Fibroblast of mammary gland (primary cell): ENCODE results near the gene WARS2.
A peak's percentile ranks its signal among the peaks of the same experiment; 100 is the strongest.

Source experiments
- DNase-seq: peaks from one replicate; pipeline ENCODE4 v3.0.0-alpha.2; 2010; ENCODE audit warnings: low read depth
- H3K4me3 ChIP-seq: 2 replicates; pipeline ENCODE4 v1.5.1; 2011; ENCODE audit warnings: low read depth, mild to moderate bottlenecking, low read length, moderate library complexity; ENCODE audit not compliant: control insufficient read depth
- TF ChIP-seq, protein P1 (sequence below): conservative IDR thresholded peaks from 2 replicates; pipeline ENCODE4 v1.5.1; 2011; ENCODE audit warnings: low read depth, low read length, inconsistent platforms; ENCODE audit not compliant: control insufficient read depth, insufficient read depth

WARS2 gene

DNA sequence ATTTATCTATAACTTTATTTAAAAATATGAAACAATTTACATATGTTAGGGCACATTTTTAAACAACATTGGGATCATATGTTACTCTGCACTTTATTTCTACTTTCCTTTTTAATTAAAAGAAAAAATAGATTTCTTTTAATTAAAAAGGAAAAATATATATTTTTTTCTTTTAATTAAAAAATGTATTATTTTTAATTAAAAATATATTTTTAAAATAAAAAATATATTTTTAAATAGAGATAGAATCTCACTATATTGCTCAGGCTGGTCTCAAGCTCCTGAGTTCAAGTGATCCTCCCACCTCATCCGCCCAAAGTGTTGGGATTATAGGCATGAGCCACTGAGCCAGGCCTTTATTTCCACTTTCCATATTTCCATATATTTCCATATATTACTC is 36.7 kb downstream of the WARS2 start:
- DNase-seq = no peak
- TF ChIP-seq, protein P1, sequence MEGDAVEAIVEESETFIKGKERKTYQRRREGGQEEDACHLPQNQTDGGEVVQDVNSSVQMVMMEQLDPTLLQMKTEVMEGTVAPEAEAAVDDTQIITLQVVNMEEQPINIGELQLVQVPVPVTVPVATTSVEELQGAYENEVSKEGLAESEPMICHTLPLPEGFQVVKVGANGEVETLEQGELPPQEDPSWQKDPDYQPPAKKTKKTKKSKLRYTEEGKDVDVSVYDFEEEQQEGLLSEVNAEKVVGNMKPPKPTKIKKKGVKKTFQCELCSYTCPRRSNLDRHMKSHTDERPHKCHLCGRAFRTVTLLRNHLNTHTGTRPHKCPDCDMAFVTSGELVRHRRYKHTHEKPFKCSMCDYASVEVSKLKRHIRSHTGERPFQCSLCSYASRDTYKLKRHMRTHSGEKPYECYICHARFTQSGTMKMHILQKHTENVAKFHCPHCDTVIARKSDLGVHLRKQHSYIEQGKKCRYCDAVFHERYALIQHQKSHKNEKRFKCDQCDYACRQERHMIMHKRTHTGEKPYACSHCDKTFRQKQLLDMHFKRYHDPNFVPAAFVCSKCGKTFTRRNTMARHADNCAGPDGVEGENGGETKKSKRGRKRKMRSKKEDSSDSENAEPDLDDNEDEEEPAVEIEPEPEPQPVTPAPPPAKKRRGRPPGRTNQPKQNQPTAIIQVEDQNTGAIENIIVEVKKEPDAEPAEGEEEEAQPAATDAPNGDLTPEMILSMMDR = no peak
- H3K4me3 ChIP-seq = no peak overlapping the region

DNA sequence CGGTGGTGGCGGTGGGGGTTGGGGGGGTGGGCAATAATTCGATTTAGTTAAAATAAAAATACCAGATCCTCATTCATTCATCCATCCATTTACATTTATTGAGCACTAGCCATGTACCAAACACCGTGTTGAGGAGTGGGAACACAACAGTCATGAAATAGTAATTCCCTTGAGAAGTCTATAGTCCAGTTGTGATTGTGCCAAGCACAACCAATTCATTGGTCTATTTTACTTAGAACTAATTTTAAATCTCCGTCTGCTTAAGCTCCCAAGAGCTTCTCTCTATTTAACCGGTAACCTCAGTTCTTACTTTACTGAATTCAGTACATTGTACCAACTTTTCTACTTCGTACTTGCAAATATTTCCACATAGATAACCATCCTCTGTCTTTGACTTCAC is 38.4 kb downstream of the WARS2 start:
- DNase-seq = peak; percentile 36
- TF ChIP-seq, protein P1 = no peak
- H3K4me3 ChIP-seq = no peak overlapping the region

DNA sequence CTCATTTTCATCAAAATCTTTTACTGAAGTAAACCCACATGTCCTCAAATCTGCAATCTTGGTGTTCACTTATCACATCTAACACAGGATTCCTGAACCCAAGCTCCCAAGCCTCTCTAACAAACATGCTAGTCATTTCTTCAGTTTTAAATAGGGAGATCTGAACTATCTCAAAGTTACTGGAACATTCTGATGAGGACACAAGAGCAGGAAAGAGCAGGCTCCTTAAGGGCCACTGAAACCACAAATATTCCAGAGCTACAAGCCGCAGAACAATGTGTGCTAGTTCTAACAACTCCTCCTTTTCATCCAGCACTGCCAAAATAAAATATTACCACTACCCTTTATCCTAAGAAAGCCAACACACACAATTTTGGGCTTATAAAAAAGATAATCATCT is 38.9 kb downstream of the WARS2 start:
- peak; percentile 94 for DNase-seq
- H3K4me3 ChIP-seq = no peak overlapping the region
- TF ChIP-seq, protein P1 = no peak

DNA sequence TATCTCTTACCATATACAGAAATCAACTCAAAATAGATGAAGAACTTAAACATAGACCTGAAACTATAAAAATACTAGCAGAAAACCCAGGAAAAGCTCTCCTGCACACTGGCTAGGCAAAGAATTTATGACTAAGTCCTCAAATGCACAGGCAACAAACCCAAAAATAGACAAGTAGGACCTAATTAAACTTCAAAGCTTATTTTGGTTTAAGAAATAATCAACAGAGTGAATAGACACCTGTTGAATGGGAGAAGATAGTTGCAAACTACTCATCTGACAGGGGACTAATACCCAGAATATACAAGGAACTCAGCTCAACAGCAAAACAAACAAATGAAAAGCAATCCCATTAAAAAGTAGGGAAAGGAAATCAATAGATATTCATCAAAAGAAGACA is 40.7 kb downstream of the WARS2 start:
- H3K4me3 ChIP-seq = no peak overlapping the region
- TF ChIP-seq, protein P1 = no peak
- no peak for DNase-seq

DNA sequence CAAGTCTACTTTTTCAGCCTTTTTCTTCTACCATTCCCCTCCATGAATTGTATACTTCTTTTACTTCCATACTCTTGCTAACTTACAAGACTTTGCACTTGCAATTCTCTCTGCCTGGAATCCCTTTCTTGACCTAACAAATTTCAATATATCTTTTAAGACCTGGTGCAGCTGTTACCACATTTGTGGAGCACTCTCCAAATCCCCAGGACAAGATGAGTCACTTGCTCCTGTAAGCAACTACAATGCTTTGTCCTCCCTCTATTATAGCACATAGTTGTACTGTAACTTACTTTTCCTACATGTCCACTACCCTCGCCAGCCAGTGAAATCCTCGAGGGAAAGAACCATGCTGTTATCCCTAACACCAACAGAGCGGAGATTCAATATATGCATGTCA is 43.1 kb downstream of the WARS2 start:
- peak; percentile 77 for DNase-seq
- TF ChIP-seq, protein P1 = no peak

DNA sequence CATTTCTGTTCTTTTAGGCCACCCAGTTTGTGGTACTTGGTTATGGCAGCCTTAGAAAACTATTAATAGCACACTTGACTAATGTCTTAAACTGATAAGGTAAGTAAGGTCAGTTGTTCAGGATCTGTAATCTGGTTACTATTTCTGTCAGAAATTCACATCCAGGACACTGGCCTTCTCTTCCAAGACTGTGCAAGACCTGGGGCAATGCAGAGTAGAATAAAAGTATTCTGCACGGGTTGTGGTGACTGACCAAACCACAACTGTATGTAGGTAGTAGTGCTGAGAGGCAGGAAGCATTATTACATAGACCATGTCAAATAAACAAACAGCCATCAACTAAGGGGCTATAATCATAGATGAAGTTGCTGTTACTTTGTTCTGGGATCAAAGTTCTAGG is 46.7 kb downstream of the WARS2 start:
- no peak for DNase-seq
- TF ChIP-seq, protein P1 = no peak
- no peak overlapping the region for H3K4me3 ChIP-seq

More for the DNA sequence above, 43.1 kb downstream of the WARS2 start:
- no peak overlapping the region for H3K4me3 ChIP-seq

DNA sequence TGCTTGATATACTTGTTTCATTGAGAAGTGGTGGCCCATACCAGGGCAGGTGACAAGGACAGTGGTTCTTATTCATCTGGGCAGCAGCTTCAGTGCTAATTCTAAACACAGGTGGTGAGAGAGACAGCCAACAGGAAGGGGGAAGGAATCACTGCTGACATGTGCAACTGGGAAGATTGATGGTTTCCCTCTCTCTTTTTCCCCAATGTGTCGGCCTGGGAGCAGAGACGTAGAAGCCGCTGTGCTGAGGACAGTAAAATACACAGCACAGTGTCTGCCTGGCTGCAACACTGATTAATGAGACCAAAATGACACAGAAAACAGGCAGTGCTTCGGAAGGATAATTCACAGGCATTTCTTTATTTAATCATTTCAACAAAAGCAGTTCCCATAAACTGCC is 48.8 kb downstream of the WARS2 start:
- TF ChIP-seq, protein P1 = no peak

More for the DNA sequence above, 48.8 kb downstream of the WARS2 start:
- H3K4me3 ChIP-seq = no peak overlapping the region
- no peak for DNase-seq
